HG03025 (cell line): ENCODE data around the gene PATE4.
A peak's percentile ranks its signal among the peaks of the same experiment; 100 is the strongest.

Experiments
- ATAC-seq: cut with Tn5 transposase; IDR thresholded peaks from one replicate; pipeline ENCODE4 v1.9.1; 2021; ENCODE audit warnings: mild to moderate bottlenecking, moderate library complexity; ENCODE audit not compliant: unreplicated experiment, low FRiP score

The PATE4 gene

GRCh38 chr11:125886997-125887372 is 53.9 kb downstream of the PATE4 start:
- ATAC-seq, result peak; percentile 29

- ATAC-seq, result peak; percentile 93
Observed at GRCh38 chr11:125887373-125888324, 54.5 kb downstream of the PATE4 start, which contains the start of gene HYLS1. HYLS1 (plus strand) TSS chr11:125887668; CDS start chr11:125899369, 11,701 bp downstream.
